Skeletal muscle tissue (tissue), 4 donors: ENCODE measurements around the gene INPP5A. TPM values are rescaled to one million over a fixed set of nuclear protein-coding genes. Genes with fewer than 3 reads are reported as not detected.
"Not testable (repeated sequence)": the region's sequence is repeated elsewhere in the genome, so short reads cannot be mapped to it uniquely, and the experiment has no call there.

Experiments
- H3K27ac ChIP-seq: one replicate; pipeline ENCODE4 v1.7.0; 2013; ENCODE audit warnings: mild to moderate bottlenecking, low read depth, low read length, inconsistent platforms
- H3K27me3 ChIP-seq, 3 donors: one replicate each; pipeline ENCODE4 v1.7.0; 2013; ENCODE audit warnings: low read length in 3 of 3; ENCODE audit not compliant: control insufficient read depth in 3 of 3, insufficient read depth in 3 of 3
- H3K36me3 ChIP-seq, 3 donors: one replicate each; pipeline ENCODE4 v1.7.0; 2013; ENCODE audit warnings: low read length in 3 of 3; ENCODE audit not compliant: control insufficient read depth in 3 of 3, insufficient read depth in 3 of 3
- H3K4me1 ChIP-seq, 3 donors: one replicate each; pipeline ENCODE4 v1.7.0; 2013; ENCODE audit warnings: low read length in 3 of 3, mild to moderate bottlenecking in 3 of 3; ENCODE audit not compliant: control insufficient read depth in 3 of 3, insufficient read depth in 3 of 3
- H3K4me3 ChIP-seq, 3 donors: one replicate each; pipeline ENCODE4 v1.7.0; 2013; ENCODE audit warnings: low read length in 3 of 3
- H3K9ac ChIP-seq, 3 donors: one replicate each; pipeline ENCODE4 v1.7.0; 2013; ENCODE audit warnings: low read length in 3 of 3, mild to moderate bottlenecking in 3 of 3, moderate library complexity in 2 of 3, low read depth in 1 of 3
- H3K9me3 ChIP-seq, 3 donors: one replicate each; pipeline ENCODE4 v1.7.0; 2013; ENCODE audit warnings: low read length in 3 of 3; ENCODE audit not compliant: control insufficient read depth in 3 of 3
- total RNA-seq: library from RNA; depleted of rRNA; stranded (reverse); fragments of >200 nt; gene quantifications from one replicate; pipeline ENCODE4 v1.2.3, GENCODE V29; 2014
- donor health status: Osteomylitis.

The INPP5A gene
- total RNA-seq, 1 donor from 2014 or later = 50.6 TPM

DNA sequence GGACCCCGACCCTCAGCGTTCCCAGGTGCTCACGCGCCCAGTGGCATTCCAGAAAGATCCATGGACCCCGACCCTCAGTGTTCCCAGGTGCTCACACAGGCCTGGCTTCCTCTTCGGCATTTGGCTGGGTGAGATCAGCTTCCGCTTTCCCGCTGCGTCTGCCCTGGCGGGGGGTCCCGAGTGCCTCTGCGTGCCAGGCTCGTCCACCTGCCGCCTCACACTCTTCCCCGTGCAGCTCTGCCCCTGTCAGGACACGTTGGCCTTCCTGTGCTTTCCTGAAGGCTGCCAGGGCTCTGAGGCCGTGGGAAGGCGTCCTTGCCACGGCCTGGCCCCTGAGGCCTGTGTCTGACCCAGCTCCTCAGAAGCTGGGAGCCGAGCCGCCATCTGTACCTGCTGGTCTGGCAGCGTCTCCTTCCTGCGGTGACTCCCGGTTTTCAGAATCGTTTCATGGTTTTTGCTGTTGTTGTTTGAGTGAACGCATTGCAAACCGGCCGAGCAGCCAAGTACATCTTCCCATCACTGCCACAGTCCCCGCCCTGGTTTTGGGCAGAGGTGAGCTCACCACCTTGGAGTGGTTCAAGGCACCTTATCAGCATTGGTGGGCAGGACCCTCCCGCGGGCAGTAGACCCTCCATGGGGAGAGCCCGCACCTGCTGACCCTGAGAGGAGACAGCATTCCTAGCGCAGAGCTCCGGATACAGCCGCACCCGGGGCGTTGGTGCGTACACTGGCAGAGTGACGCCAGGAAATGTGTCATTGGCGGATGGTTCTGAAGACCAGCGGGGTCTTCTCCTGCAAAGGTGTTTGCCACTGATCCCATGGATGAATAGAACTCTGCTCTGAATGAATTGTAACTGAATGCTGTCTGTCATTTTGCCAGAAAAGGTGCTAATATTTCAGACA, 231.0 kb downstream of the INPP5A start:
- no peaks in the 10 kb centered on the region for H3K9me3 ChIP-seq
- no peaks in the 10 kb centered on the region for H3K4me1 ChIP-seq
- H3K9ac ChIP-seq = no peak overlapping the region
- H3K27ac ChIP-seq = no peak overlapping the region
- H3K27me3 ChIP-seq = no peaks in the 10 kb centered on the region
- H3K4me3 ChIP-seq = no peak overlapping the region
- peaks cover 5 to 32% (median 22%) of the 10 kb centered on the region in 3 donors for H3K36me3 ChIP-seq

DNA sequence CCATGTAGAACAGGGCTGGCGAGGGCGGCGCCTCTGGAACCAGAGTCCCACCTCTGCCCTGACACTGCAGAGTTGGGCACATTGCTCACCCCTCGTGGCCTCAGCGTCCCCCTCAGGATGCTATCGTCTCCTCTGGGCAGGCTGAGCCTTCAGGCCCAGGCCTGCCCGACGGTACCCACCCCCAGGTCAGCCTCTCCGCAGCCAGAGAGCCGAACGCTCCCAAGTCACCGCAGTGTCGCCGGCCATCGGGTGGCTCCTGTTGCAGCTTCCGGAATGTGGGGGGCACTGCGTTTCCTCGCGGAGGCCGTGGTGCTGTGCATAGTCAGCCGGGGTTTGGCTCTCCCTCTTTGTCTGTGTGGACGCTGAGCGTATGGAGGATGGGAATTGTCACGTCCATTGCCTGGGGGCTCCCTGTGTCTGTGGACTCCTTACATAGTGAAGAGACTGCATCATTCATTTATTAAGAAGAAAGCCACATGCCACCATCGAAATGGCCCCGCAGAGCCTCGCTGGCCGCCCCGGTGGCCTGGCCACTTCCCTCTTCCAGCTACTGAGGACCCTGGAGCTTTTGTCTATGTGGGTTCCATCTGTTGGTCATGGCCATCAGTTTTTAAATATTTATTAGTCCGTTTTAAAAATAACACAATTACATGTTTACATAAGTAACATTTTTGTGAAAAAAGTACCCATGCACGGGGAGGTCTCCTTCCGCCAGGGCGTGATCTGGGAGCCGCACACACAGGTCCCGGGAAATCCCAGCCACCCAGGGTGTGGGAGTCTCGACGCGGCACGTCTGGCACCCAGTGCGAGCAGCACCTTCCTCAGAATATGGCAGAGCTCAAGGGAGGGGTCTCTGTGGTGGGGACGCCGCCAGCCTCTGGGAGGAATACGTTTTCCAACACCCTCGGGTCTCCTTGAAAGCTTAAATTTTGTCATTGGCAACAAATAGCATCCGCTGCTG, 232.8 kb downstream of the INPP5A start:
- no peaks in the 10 kb centered on the region for H3K9me3 ChIP-seq
- peaks cover 4 to 30% (median 22%) of the 10 kb centered on the region in 3 donors for H3K36me3 ChIP-seq
- H3K27ac ChIP-seq = no peak overlapping the region
- no peaks in the 10 kb centered on the region for H3K27me3 ChIP-seq
- H3K9ac ChIP-seq = no peak overlapping the region
- H3K4me1 ChIP-seq = no peaks in the 10 kb centered on the region
- H3K4me3 ChIP-seq = no peak overlapping the region

DNA sequence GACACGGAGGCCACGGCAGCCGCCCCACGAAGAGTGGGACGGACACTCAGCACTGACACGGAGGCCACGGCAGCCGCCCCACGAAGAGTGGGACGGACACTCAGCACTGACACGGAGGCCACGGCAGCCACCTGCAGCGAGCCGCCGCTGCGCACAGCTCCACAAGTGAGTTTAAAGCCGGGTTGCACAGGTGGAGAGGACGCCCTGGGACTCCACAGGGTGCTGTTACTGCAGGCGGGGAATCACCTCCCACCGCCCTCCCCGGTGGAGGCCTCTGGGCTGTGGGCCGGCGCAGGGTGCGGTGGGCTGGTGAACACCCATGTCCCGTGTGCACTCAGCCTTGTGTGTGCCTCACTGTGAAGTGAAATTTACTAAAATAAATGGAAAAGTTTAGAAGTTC, 235.2 kb downstream of the INPP5A start:
- not testable (repeated sequence) for H3K4me1 ChIP-seq, H3K27me3 ChIP-seq, H3K4me3 ChIP-seq, H3K9ac ChIP-seq, H3K27ac ChIP-seq, H3K9me3 ChIP-seq
- peaks cover 6 to 22% (median 19%) of the 10 kb centered on the region in 3 donors for H3K36me3 ChIP-seq

DNA sequence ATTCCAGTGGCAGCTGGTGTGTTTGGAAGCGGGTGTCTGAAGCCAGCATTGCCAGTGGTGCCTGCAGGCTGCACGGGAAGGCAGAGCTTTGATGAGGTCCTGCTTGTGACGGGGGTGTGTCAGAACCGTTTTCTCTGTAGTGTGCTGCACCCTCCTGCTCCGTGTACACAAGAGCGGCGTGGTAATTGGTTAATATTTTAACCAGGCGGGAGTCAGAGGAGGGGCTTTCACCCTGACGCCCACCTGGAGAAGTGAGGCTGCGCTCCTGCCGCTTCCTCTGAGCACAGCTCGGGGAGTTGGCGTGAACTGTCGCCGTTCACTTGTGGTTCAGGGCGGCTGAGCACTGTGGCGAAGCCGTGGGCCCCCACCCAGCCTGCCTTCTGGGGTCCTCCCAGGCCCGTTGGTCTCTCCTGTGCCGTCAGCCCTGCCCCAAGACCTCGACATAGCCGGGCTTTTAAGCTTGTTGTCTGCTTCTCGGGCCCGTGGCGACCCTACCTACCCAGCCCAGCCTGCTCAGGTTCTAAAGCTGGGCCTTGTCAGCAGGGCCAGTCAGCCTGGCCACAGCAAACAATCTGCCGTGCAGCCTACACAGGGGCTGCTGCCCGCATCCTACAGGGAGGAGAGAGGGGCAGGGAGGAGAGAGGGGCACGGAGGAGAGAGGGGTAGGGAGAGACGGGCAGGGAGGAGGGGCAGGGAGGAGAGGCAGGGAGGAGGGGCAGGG, 236.8 kb downstream of the INPP5A start:
- peaks cover 10 to 21% (median 16%) of the 10 kb centered on the region in 3 donors for H3K36me3 ChIP-seq
- H3K4me1 ChIP-seq = no peaks in the 10 kb centered on the region
- H3K4me3 ChIP-seq = no peak overlapping the region
- no peaks in the 10 kb centered on the region for H3K27me3 ChIP-seq
- H3K27ac ChIP-seq = no peak overlapping the region
- H3K9ac ChIP-seq = no peak overlapping the region
- no peaks in the 10 kb centered on the region for H3K9me3 ChIP-seq

DNA sequence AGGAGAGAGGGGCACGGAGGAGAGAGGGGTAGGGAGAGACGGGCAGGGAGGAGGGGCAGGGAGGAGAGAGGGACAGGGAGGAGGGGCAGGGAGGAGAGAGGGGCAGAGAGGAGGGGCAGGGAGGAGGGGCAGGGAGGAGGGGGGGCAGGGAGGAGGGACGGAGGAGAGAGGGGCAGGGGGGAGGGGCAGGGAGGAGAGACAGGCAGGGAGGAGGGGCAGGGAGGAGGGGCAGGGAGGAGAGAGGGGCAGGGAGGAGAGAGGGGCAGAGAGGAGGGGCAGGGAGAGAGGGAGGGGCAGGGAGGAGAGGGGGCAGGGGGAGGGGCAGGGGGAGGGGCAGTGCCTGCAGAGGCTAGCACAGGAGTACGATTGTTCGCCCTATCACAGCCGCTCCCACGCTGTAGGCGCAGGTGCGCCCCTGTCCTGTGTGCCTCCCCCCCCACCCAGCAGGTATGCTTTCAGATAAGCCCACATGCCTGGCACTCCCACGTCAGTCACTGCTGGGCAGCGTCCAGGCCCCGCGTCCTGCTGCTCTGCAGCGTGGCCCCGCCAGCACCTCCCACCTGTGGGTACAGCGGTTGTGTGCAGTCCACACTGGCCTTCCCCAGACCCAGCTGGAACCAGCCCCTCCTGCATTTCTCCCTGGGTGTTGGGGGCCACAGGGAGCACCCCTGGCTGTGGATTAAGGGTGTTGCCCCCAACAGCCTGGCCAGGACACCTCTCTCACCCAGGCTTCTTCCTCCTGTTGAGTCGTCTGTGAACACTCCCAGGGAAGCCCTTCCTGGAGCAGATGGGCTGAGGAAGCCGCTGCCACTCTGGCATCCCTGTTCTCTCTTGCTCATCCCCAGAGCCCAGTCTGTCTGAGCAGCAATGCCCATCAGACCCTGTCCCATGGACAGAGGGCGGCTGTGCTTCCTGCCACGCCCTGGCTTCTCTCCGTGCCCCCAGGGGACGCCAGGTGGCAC, 237.6 kb downstream of the INPP5A start:
- no peaks in the 10 kb centered on the region for H3K9me3 ChIP-seq
- no peak overlapping the region for H3K9ac ChIP-seq
- H3K27me3 ChIP-seq = no peaks in the 10 kb centered on the region
- H3K27ac ChIP-seq = no peak overlapping the region
- no peak overlapping the region for H3K4me3 ChIP-seq
- peaks cover 13 to 24% (median 13%) of the 10 kb centered on the region in 3 donors for H3K36me3 ChIP-seq
- H3K4me1 ChIP-seq = no peaks in the 10 kb centered on the region

DNA sequence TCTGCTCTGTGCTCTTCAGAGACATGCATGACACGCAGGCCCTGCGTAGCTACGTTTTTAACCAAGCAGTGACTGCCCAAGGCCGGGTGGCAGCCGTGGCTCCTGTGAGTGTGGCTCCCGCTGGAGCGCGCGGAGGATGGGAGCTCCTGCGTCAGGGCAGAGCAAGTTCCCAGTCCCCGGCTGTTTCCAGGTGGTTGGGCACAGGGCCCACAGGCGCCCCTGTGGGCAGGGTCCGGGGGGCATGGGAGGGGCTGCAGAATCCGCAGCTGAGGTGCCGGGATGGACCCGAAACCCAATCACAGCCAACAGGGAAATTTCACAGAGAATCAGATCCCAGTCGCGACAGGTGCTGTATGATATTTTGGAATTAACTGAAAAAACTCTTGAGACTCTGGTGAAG, 238.6 kb downstream of the INPP5A start:
- Histone ChIP-seq H3K27ac (no peak overlapping the region), H3K36me3 (peaks cover 12 to 22% (median 13%) of the 10 kb centered on the region in 3 donors), H3K4me1 (no peaks in the 10 kb centered on the region), H3K9ac (no peak overlapping the region), H3K4me3 (no peak overlapping the region), H3K9me3 (no peaks in the 10 kb centered on the region), H3K27me3 (no peaks in the 10 kb centered on the region)

DNA sequence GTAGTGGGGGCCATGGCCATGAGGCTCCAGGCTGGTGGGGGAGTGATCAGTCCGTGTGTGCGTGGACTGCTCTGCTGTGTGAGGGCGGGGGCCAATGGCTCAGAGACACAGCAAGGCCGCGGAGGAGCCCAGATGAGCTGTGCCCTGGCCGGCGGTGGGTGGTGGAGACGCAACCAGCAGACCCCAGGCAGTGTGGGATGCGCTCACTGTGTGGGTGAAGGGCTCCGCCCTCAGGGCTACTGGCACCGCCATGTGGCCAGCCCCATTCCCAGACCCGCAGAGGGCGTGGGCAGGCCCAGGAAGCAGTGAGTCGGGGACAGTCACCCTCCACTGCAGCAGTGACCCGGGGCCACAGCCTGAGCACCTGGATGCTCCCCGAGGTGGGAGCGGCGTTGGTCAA, 239.2 kb downstream of the INPP5A start:
- Histone ChIP-seq H3K36me3 (peaks cover 15 to 26% (median 20%) of the 10 kb centered on the region in 3 donors), H3K4me1 (no peaks in the 10 kb centered on the region), H3K27ac (no peak overlapping the region), H3K9ac (no peak overlapping the region), H3K27me3 (peaks cover 0 to 3% (median 1%) of the 10 kb centered on the region in 3 donors), H3K9me3 (no peaks in the 10 kb centered on the region), H3K4me3 (no peak overlapping the region)

DNA sequence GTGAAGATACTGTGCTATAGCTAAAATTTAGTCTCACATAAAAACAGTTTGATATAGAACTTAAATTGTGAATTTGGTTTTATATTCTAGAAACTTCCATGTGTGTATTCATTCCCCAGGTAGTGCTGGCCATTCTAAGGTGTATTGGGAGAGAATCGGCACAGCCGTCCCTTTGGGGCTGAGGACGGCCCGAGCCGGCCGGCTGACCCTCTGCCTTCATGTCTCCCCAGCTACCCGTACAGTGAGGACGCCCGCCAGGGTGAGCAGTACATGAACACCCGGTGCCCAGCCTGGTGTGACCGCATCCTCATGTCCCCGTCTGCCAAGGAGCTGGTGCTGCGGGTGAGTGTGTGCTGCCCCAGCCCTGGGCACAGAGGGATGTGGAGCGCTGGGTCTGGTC, 239.9 kb downstream of the INPP5A start:
- Histone ChIP-seq H3K9ac (no peak overlapping the region), H3K9me3 (no peaks in the 10 kb centered on the region), H3K27me3 (peaks cover 0 to 8% (median 3%) of the 10 kb centered on the region in 3 donors), H3K4me1 (no peaks in the 10 kb centered on the region), H3K27ac (no peak overlapping the region), H3K4me3 (no peak overlapping the region), H3K36me3 (peaks cover 18 to 32% (median 21%) of the 10 kb centered on the region in 3 donors)
